Colon (tissue), 2 donors: ENCODE data around the gene CCL14.
"Not testable (repeated sequence)": the region's sequence is repeated elsewhere in the genome, so short reads cannot be mapped to it uniquely, and the experiment has no call there.

Source experiments
- FAIRE-seq: peaks from 2 replicates; lab custom pipeline; 2012; peaks lifted over from hg19 to GRCh38; lab: Jason Lieb, UNC
- donor health status: control.
- donor health status: control.

Gene CCL14

DNA sequence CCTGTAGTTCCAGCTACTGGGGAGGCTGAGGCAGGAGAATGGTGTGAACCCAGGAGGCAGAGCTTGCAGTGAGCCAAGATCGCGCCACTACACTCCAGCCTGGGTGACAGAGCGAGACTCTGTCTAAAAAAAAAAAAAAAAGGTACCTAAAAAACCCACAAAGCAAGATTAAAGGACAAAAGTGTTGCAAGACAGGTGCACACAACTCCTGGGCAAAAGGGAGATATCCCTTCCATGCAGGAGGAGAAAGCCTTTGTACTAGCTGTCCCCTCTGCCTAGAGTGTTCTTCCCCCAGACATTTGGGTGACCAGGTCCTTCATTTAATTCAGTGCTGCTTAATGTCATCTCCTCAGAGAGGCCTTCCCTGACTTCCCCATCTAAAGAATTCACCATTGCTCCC, 48.0 kb downstream of the CCL14 start:
- not testable (repeated sequence) for FAIRE-seq

DNA sequence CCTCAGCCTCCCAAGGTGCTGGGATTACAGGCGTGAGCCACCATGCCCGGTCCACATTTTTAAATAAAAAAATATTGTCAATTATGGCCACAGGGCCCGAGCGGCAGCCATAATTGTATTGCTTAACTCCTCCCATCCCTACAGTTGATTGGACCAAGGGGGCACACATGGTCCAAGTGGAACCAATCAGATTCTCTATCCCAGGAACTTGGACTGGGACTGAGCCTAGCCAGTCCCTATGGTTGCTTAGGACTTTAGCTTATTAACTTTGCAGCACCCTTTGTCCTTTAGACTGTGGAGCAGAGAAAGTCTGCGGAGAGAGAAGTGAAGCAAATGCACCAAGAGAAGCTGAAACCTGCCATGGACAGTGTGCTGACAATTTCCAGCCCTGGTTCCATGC, 50.5 kb downstream of the CCL14 start:
- no peak for FAIRE-seq

- FAIRE-seq: no peak
These were observed 51.8 kb downstream of the CCL14 start for GRCh38 chr17:35934760-35935159.
